GM12873 (cell line): Measurements from ENCODE around the gene KLRC2.
"Not testable (repeated sequence)": the region's sequence is repeated elsewhere in the genome, so short reads cannot be mapped to it uniquely, and the experiment has no call there.

ENCODE experiments used
- CTCF ChIP-seq: IDR thresholded peaks from 2 replicates; pipeline ENCODE4 v1.5.1; 2012; ENCODE audit warnings: low read depth, mild to moderate bottlenecking, moderate library complexity, low read length, control low read depth; ENCODE audit not compliant: insufficient read depth; ENCODE audit errors: missing control alignments

KLRC2 gene

GRCh38 chr12:10453156-10453555, 17.3 kb upstream of the KLRC2 start, which contains the start of gene KLRC1:
Gene KLRC1 (minus strand): TSS chr12:10453377. CDS start chr12:10451156, 2,221 bp downstream.
- no peak for TF ChIP-seq CTCF

- no peak for TF ChIP-seq CTCF
Measured at GRCh38 chr12:10448236-10448635, 12.4 kb upstream of the KLRC2 start.

GRCh38 chr12:10420334-10420733, 15.5 kb downstream of the KLRC2 start, which contains the start of gene KLRC3:
Gene KLRC3 (minus strand): TSS chr12:10420595. CDS start chr12:10420550, 45 bp downstream.
- TF ChIP-seq CTCF = not testable (repeated sequence)

GRCh38 chr12:10409392-10409791, 26.4 kb downstream of the KLRC2 start, which contains the start of gene KLRC4:
Gene KLRC4 (minus strand): TSS chr12:10409757. CDS start chr12:10409575, 182 bp downstream.
- no peak for TF ChIP-seq CTCF

GRCh38 chr12:10408842-10409241, 27.0 kb downstream of the KLRC2 start:
- no peak for TF ChIP-seq CTCF

- TF ChIP-seq CTCF = no peak
Measured at GRCh38 chr12:10406725-10407124, 29.1 kb downstream of the KLRC2 start.

GRCh38 chr12:10405294-10405693, 30.5 kb downstream of the KLRC2 start:
- no peak for TF ChIP-seq CTCF
